Measurements from ENCODE around the gene TXNL4B.

GRCh38 chr16:72122916-72123315, 29.5 kb upstream of the TXNL4B start:
- TF ChIP-seq, protein P1, sequence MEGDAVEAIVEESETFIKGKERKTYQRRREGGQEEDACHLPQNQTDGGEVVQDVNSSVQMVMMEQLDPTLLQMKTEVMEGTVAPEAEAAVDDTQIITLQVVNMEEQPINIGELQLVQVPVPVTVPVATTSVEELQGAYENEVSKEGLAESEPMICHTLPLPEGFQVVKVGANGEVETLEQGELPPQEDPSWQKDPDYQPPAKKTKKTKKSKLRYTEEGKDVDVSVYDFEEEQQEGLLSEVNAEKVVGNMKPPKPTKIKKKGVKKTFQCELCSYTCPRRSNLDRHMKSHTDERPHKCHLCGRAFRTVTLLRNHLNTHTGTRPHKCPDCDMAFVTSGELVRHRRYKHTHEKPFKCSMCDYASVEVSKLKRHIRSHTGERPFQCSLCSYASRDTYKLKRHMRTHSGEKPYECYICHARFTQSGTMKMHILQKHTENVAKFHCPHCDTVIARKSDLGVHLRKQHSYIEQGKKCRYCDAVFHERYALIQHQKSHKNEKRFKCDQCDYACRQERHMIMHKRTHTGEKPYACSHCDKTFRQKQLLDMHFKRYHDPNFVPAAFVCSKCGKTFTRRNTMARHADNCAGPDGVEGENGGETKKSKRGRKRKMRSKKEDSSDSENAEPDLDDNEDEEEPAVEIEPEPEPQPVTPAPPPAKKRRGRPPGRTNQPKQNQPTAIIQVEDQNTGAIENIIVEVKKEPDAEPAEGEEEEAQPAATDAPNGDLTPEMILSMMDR (IDR thresholded peaks at IDR 0.05), result no peak
- TF ChIP-seq POLR2AphosphoS5 (IDR thresholded peaks at IDR 0.05; ENCODE audit: low read depth, low read length), result no peak
- no peak for TF ChIP-seq REST (IDR thresholded peaks at IDR 0.05; ENCODE audit: insufficient read depth in 1 of 2, low read depth in 2 of 2, low read length in 1 of 2)
- TF ChIP-seq SIN3A (IDR thresholded peaks at IDR 0.05; ENCODE audit: borderline replicate concordance, insufficient read depth, low read depth, low read length), result no peak

All from Panc1 (cell line).